ENCODE measurements around the gene KANSL1.

The KANSL1 gene

GRCh38 chr17:46086821-46087220 is 106.4 kb downstream of the KANSL1 start:
- TF ChIP-seq MAX (IDR thresholded peaks at IDR 0.05; ENCODE audit: low read depth, low read length) (no peak), POLR2A (IDR thresholded peaks at IDR 0.05; ENCODE audit: extremely low read depth, insufficient read length) (no peak), MYC (IDR thresholded peaks at IDR 0.05; ENCODE audit: low read depth, low read length) (no peak)
- TF ChIP-seq, protein P1, sequence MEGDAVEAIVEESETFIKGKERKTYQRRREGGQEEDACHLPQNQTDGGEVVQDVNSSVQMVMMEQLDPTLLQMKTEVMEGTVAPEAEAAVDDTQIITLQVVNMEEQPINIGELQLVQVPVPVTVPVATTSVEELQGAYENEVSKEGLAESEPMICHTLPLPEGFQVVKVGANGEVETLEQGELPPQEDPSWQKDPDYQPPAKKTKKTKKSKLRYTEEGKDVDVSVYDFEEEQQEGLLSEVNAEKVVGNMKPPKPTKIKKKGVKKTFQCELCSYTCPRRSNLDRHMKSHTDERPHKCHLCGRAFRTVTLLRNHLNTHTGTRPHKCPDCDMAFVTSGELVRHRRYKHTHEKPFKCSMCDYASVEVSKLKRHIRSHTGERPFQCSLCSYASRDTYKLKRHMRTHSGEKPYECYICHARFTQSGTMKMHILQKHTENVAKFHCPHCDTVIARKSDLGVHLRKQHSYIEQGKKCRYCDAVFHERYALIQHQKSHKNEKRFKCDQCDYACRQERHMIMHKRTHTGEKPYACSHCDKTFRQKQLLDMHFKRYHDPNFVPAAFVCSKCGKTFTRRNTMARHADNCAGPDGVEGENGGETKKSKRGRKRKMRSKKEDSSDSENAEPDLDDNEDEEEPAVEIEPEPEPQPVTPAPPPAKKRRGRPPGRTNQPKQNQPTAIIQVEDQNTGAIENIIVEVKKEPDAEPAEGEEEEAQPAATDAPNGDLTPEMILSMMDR (IDR thresholded peaks at IDR 0.05; ENCODE audit: low read depth, low read length): no peak
- no peak overlapping the region for H3K4me3 ChIP-seq (ENCODE audit: low read depth, low read length)
- no peak for DNase-seq (ENCODE audit: low read depth)

GRCh38 chr17:46085522-46085921 is 107.7 kb downstream of the KANSL1 start:
- H3K4me3 ChIP-seq (ENCODE audit: low read depth, low read length): no peak overlapping the region
- no peak for TF ChIP-seq POLR2A (IDR thresholded peaks at IDR 0.05; ENCODE audit: extremely low read depth, insufficient read length)
- TF ChIP-seq, protein P1 (IDR thresholded peaks at IDR 0.05; ENCODE audit: low read depth, low read length): no peak
- no peak for TF ChIP-seq MAX (IDR thresholded peaks at IDR 0.05; ENCODE audit: low read depth, low read length)
- no peak for TF ChIP-seq MYC (IDR thresholded peaks at IDR 0.05; ENCODE audit: low read depth, low read length)
- DNase-seq (ENCODE audit: low read depth): no peak

- no peak for TF ChIP-seq MAX (IDR thresholded peaks at IDR 0.05; ENCODE audit: low read depth, low read length)
- TF ChIP-seq, protein P1 (IDR thresholded peaks at IDR 0.05; ENCODE audit: low read depth, low read length): no peak
- no peak for TF ChIP-seq POLR2A (IDR thresholded peaks at IDR 0.05; ENCODE audit: extremely low read depth, insufficient read length)
- no peak for TF ChIP-seq MYC (IDR thresholded peaks at IDR 0.05; ENCODE audit: low read depth, low read length)
- no peak overlapping the region for H3K4me3 ChIP-seq (ENCODE audit: low read depth, low read length)
- DNase-seq (ENCODE audit: low read depth): no peak
Observed at GRCh38 chr17:46082257-46082656, 111.0 kb downstream of the KANSL1 start.

DNA sequence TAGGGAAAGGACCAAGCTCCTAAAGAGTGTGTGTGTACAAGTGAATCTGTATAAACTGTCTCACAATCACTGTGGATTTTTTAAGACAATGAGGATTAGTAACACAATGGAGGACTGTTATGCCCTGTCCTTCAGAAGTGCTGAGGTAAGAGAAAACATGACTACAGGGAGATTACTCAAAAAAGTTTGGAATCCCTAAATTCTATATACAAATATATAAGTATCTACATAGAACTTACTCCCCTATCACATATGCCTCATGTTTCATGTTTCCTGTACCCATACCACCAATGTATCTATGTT is 112.3 kb downstream of the KANSL1 start:
- DNase-seq (ENCODE audit: low read depth): no peak

GRCh38 chr17:46080118-46081017 is 112.9 kb downstream of the KANSL1 start:
- no peak overlapping the region for H3K4me3 ChIP-seq (ENCODE audit: low read depth, low read length)
- TF ChIP-seq MAX (IDR thresholded peaks at IDR 0.05; ENCODE audit: low read depth, low read length) (no peak), MYC (IDR thresholded peaks at IDR 0.05; ENCODE audit: low read depth, low read length) (no peak), POLR2A (IDR thresholded peaks at IDR 0.05; ENCODE audit: extremely low read depth, insufficient read length) (no peak)
- TF ChIP-seq, protein P1 (IDR thresholded peaks at IDR 0.05; ENCODE audit: low read depth, low read length): no peak
- no peak for DNase-seq (ENCODE audit: low read depth)

More for the DNA sequence above, 112.3 kb downstream of the KANSL1 start:
- no peak overlapping the region for H3K4me3 ChIP-seq (ENCODE audit: low read depth, low read length)
- TF ChIP-seq MYC (IDR thresholded peaks at IDR 0.05; ENCODE audit: low read depth, low read length) (no peak), POLR2A (IDR thresholded peaks at IDR 0.05; ENCODE audit: extremely low read depth, insufficient read length) (no peak), MAX (IDR thresholded peaks at IDR 0.05; ENCODE audit: low read depth, low read length) (no peak)
- TF ChIP-seq, protein P1 (IDR thresholded peaks at IDR 0.05; ENCODE audit: low read depth, low read length): no peak

All from NB4 (cell line).